ENCODE data around the gene TRPC6.

GRCh38 chr11:101444164-101444563 lies 139.6 kb downstream of the TRPC6 start:
- TF ChIP-seq CTCF (IDR thresholded peaks at IDR 0.05; ENCODE audit: insufficient read depth, low read length, poor library complexity, severe bottlenecking) (no peak), EZH2phosphoT487 (conservative IDR thresholded peaks at IDR 0.05; ENCODE audit: low read length) (no peak)
